ENCODE results near the gene IKZF5.

The IKZF5 gene

DNA sequence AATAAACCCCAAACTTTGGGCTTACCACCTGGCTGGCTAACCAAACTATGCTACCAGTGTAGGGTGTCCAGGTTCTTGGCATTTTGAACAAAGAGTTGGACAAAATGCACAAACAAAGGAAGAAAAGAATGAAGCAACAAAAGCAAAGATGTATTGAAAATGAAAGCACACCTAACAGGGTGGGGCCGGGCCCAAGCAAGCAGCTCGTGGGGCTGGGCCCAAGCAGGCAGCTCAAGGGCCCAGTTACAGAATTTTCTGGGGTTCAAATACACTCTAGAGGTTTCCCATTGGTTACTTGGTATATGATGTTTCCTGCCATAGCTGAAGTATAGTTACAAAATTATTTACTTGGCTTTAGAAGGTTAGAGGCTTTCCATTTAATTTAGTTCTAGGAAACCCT lies 15.9 kb upstream of the IKZF5 start:
- no peaks in the 10 kb centered on the region for H3K27me3 Mint-ChIP-seq
- no peak overlapping the region for H3K27ac Mint-ChIP-seq
- no peak overlapping the region for H3K4me3 Mint-ChIP-seq
- H3K36me3 Mint-ChIP-seq (ENCODE audit: low read depth) = no peaks in the 10 kb centered on the region
- H3K4me1 Mint-ChIP-seq (ENCODE audit: low read depth) = no peaks in the 10 kb centered on the region
- no peaks in the 10 kb centered on the region for H3K9me3 Mint-ChIP-seq

DNA sequence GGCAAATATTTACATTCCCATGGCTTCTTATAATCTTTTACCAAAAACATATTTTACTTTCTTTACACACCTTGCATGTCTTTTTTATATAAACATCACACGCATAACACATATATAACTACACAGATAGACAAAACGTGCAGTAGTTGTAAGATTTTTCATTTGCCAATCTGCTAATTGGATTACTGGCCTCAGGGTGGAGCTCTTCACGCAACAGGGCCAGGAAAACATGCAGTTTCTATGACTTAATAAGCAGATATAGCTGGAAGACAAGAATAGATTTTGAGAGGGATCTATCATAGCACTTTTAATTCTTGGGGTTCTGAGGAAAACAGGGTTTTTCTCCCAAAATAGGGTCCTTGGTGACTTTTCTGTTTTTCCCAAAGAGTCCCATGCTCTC lies 12.9 kb upstream of the IKZF5 start:
- no peaks in the 10 kb centered on the region for H3K27me3 Mint-ChIP-seq

GRCh38 chr10:123019941-123020703 lies 11.5 kb upstream of the IKZF5 start:
- Mint-ChIP-seq H3K4me1 (ENCODE audit: low read depth) (no peaks in the 10 kb centered on the region), H3K36me3 (ENCODE audit: low read depth) (no peaks in the 10 kb centered on the region), H3K27me3 (no peaks in the 10 kb centered on the region), H3K4me3 (no peak overlapping the region), H3K27ac (no peak overlapping the region), H3K9me3 (no peaks in the 10 kb centered on the region)

More for the DNA sequence above, 12.9 kb upstream of the IKZF5 start:
- Mint-ChIP-seq H3K27ac (no peak overlapping the region), H3K9me3 (no peaks in the 10 kb centered on the region), H3K4me1 (ENCODE audit: low read depth) (no peaks in the 10 kb centered on the region), H3K36me3 (ENCODE audit: low read depth) (no peaks in the 10 kb centered on the region), H3K4me3 (no peak overlapping the region)

DNA sequence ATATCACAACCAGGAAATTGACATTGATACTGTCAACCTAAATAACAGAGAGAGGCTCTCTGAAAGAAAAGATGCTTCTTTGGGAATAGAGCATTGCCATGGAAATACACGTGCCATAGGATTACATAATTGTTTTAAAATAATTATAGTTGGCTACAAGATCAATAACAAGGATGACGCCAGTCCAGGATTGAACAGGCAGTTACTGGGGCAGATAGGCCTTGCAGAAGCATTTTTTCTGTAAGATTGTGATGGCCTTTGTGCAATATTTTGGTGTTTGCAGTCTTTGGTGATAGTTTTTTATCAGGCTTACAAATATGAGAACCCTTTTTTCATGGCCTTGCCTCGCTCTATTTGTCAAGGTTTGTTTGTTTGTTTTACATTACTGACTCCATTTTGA lies 10.7 kb upstream of the IKZF5 start:
- Mint-ChIP-seq H3K4me3 (no peak overlapping the region), H3K27me3 (no peaks in the 10 kb centered on the region), H3K27ac (no peak overlapping the region), H3K36me3 (ENCODE audit: low read depth) (no peaks in the 10 kb centered on the region), H3K4me1 (ENCODE audit: low read depth) (no peaks in the 10 kb centered on the region), H3K9me3 (no peaks in the 10 kb centered on the region)

DNA sequence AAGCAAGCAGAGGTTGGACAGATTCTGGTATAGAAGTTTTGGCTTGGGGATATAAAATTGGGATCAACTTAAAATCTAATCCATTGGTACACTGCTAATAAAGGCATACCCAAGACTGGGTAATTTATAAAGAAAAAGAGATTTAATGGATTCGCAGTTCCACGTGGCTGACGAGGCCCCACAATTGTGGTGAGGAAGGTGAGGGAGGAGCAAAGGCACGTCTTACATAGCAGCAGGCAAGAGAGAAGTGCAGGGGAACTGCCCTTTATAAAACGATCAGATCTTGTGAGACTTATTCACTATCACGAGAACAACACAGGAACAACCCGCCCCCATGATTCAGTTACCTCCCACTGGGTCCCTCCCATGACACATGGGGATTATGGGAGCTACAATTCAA lies 9.9 kb upstream of the IKZF5 start:
- no peaks in the 10 kb centered on the region for H3K4me1 Mint-ChIP-seq (ENCODE audit: low read depth)
- H3K36me3 Mint-ChIP-seq (ENCODE audit: low read depth) = no peaks in the 10 kb centered on the region
- H3K27me3 Mint-ChIP-seq = no peaks in the 10 kb centered on the region
- H3K4me3 Mint-ChIP-seq = no peak overlapping the region
- H3K9me3 Mint-ChIP-seq = no peaks in the 10 kb centered on the region
- H3K27ac Mint-ChIP-seq = no peak overlapping the region

GRCh38 chr10:123017421-123018165 lies 9.0 kb upstream of the IKZF5 start:
- Mint-ChIP-seq H3K9me3 (no peaks in the 10 kb centered on the region), H3K4me1 (ENCODE audit: low read depth) (no peaks in the 10 kb centered on the region), H3K27ac (no peak overlapping the region), H3K27me3 (no peaks in the 10 kb centered on the region), H3K36me3 (ENCODE audit: low read depth) (peaks cover 1% of the 10 kb centered on the region), H3K4me3 (no peak overlapping the region)

DNA sequence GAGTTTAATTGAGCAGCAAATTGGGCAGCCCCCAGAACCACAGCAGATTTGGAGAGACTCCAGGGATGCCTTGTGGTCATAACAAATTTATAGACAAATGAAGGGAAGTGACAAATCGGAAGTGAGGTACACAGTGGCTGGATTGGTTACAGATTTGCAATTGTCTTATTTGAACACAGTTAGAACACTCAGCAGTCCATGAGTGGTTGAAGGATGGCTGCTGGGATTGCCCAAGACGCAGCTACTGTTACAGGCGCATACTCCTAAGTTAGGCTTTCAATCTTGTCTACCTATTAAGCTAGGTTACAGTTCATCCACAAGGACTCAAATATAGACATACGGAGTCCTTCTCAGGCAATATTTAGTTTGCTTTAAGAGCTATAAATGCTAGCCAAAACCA lies 7.6 kb upstream of the IKZF5 start:
- Mint-ChIP-seq H3K9me3 (no peaks in the 10 kb centered on the region), H3K4me1 (ENCODE audit: low read depth) (no peaks in the 10 kb centered on the region), H3K27ac (no peak overlapping the region), H3K4me3 (no peak overlapping the region), H3K27me3 (no peaks in the 10 kb centered on the region), H3K36me3 (ENCODE audit: low read depth) (peaks cover 9% of the 10 kb centered on the region)

DNA sequence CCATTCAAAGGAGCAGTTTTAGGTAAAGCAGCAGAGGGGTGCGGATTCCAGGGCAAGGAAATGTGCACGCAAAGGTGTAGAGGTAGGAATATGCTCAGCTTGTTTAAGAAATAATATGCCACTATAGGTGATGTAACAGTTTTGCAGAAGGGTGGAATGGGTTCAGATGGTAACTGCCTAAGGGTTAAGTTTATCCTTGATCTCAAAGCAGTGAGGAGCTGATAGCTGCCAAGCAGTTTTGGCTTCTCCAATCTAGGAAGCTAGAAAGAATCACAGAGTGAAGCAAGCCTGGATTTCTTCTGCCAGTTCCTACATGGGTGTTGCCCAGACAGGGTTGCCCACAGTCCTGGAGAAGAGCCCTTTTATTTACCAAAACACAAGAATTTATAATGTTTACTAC lies 6.2 kb upstream of the IKZF5 start:
- Mint-ChIP-seq H3K9me3 (no peaks in the 10 kb centered on the region), H3K4me1 (ENCODE audit: low read depth) (peaks cover 13% of the 10 kb centered on the region), H3K36me3 (ENCODE audit: low read depth) (peaks cover 9% of the 10 kb centered on the region), H3K27ac (no peak overlapping the region), H3K27me3 (no peaks in the 10 kb centered on the region), H3K4me3 (no peak overlapping the region)

GRCh38 chr10:123013456-123014419 lies 5.1 kb upstream of the IKZF5 start:
- H3K4me3 Mint-ChIP-seq = no peak overlapping the region
- H3K27me3 Mint-ChIP-seq = no peaks in the 10 kb centered on the region
- H3K27ac Mint-ChIP-seq = no peak overlapping the region
- H3K36me3 Mint-ChIP-seq (ENCODE audit: low read depth) = peaks cover 9% of the 10 kb centered on the region
- peaks cover 19% of the 10 kb centered on the region for H3K4me1 Mint-ChIP-seq (ENCODE audit: low read depth)
- no peaks in the 10 kb centered on the region for H3K9me3 Mint-ChIP-seq

DNA sequence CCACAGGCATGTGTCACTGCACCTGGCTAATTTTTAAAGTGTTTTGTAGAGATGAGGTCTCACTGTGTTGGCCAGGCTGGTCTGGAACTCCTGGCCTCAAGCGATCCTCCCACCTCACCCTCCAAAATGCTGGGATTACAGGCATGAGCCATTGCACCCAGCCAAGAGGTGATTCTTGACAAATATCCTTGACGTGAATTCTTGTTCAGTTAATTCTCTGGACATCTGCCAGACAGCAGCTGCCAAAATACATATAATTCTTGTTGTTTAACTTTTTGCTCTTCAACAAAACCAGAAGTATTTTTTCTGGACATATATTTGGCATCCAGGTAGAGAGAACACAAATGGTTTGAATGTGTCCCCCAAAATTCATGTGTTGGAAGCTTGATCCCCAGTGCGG lies 3.4 kb upstream of the IKZF5 start:
- Mint-ChIP-seq H3K4me3 (no peak overlapping the region), H3K27ac (no peak overlapping the region), H3K9me3 (no peaks in the 10 kb centered on the region), H3K4me1 (ENCODE audit: low read depth) (peaks cover 31% of the 10 kb centered on the region), H3K27me3 (no peaks in the 10 kb centered on the region), H3K36me3 (ENCODE audit: low read depth) (peaks cover 13% of the 10 kb centered on the region)

- Mint-ChIP-seq H3K9me3 (no peaks in the 10 kb centered on the region), H3K36me3 (ENCODE audit: low read depth) (peaks cover 13% of the 10 kb centered on the region), H3K4me3 (peak overlapping the region; percentile 100), H3K4me1 (ENCODE audit: low read depth) (peaks cover 51% of the 10 kb centered on the region), H3K27ac (peak overlapping the region; percentile 99), H3K27me3 (no peaks in the 10 kb centered on the region)
These were observed 668 bp upstream of the IKZF5 start for GRCh38 chr10:123009105-123009820.

GRCh38 chr10:123007558-123008354 lies 839 bp downstream of the IKZF5 start:
- Mint-ChIP-seq H3K36me3 (ENCODE audit: low read depth) (peaks cover 13% of the 10 kb centered on the region), H3K9me3 (no peaks in the 10 kb centered on the region), H3K27me3 (no peaks in the 10 kb centered on the region), H3K4me3 (peak overlapping the region; percentile 100), H3K4me1 (ENCODE audit: low read depth) (peaks cover 59% of the 10 kb centered on the region), H3K27ac (peak overlapping the region; percentile 99)

- Mint-ChIP-seq H3K36me3 (ENCODE audit: low read depth) (peaks cover 19% of the 10 kb centered on the region), H3K4me1 (ENCODE audit: low read depth) (peaks cover 64% of the 10 kb centered on the region), H3K4me3 (no peak overlapping the region), H3K27ac (no peak overlapping the region), H3K9me3 (no peaks in the 10 kb centered on the region), H3K27me3 (no peaks in the 10 kb centered on the region)
These were observed 4.3 kb downstream of the IKZF5 start for GRCh38 chr10:123004298-123004697.

DNA sequence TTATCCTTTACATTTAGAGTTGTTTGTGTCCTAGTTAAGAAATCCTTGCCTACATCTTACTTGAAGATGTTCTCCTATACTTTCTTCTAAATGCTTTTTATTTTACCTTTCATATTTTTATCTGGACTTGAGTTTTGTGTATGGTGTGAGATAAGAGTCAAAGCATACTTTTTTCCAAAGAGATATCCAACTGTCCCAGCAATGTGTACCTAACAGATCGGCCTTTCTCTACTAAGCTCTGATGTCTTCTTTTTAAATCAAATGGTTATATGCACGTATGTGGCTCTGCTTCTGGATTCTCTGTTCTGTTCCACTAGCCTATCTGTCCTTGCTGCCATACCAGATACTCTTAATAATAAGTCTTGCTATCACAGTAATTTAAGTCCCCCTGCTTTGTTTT lies 7.2 kb downstream of the IKZF5 start:
- Mint-ChIP-seq H3K36me3 (ENCODE audit: low read depth) (peaks cover 38% of the 10 kb centered on the region), H3K4me3 (no peak overlapping the region), H3K27me3 (no peaks in the 10 kb centered on the region), H3K9me3 (no peaks in the 10 kb centered on the region), H3K4me1 (ENCODE audit: low read depth) (peaks cover 44% of the 10 kb centered on the region), H3K27ac (peak overlapping the region; percentile 4)

Measured in stimulated activated naive CD8-positive, alpha-beta T cell treated with anti-CD3 and anti-CD28 coated beads, Interleukin-15, Interleukin-2, amounts not matched to agents 100 ng/mL and 50 ng/mL, for 24 hours (primary cell).